Activated CD4-positive, alpha-beta T cell treated with anti-CD3 and anti-CD28 coated beads for 48 hours (primary cell): ENCODE data around the gene UNCX.

Source experiments
- DNase-seq: peaks from one replicate; pipeline ENCODE4 v3.0.0-alpha.2; 2020

The UNCX gene

DNA sequence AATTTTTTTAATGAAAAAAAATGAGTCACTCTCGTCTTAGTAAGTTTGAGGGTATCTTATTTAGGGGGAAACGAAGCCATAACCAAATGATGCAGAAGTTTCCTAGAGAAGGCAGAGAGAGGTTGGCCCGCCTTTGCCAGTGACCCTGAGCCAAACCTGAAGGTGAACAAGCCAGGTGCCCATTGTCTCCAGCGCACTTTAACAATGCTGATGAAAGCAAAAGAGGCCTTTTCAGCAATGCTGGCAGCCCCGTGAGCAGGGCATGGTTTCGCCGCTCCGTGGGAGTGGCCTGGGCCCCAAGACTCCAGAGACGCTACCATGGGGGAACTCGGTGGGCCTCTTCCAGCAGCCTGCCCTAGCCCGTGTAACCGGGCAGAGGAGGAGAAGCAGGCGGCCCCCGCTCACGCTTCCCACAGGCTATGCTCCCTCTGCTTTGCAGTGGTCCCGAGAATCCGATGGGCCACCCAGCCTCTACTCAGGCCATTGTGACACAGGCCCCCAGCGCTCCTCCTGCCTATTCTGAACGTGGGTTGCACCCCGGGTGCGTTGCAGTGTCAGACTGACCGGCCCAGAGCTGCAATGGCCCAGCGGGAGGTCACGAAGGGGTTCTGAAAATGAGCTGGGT is 14.0 kb upstream of the UNCX start:
- DNase-seq = no peak

DNA sequence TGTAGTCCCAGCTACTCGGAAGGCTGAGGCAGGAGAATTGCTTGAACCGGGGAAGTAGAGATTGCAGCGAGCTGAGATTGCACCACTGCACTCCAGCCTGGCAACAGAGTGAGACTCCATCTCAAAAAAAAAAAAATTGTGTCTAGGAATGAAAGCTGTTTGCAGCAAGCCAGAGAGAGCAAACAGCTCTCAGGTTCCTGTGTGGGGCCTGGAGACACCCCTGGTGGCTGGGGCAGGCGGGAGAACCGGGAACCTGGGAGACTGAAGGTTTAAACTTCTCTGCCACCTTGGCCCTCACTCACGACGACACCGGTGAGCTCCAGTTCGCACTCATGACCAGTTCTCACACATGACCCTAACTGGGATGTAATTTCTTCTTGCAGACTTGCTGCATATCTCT is 13.2 kb upstream of the UNCX start:
- no peak for DNase-seq

DNA sequence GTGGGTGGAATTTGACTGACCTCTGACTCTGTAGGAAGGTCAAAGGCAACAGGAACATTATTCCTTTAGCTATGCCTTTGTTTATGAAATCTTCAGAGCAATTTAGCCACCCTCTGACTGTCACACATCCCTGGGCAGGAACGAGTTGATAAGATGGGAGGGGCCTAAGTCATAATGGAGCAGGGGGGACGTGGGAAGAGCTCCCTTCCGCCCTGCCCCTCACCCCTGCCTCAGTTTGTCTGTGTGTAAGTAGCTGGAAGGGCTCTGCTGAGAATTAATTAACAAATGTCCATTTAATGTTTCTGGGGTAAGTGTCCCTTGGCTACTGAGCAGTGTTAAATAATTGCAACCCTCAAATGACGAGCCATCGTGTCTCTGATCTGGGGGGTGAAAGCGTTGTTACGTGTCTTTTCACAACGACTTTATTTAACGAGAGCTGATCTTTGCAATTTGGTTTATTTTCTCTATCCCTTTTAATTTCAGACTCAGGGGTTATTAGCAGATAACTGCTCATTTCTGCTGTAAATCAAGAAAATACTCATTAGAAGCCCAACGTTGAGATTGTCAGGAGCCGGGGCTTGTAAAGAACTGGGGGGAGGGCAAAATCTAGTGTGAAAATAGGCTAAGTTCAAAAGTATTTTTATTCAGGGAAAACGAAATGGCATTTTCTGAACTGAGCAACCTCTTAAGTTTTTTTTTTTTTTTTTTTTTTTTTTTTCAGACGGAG is 12.5 kb upstream of the UNCX start:
- no peak for DNase-seq

DNA sequence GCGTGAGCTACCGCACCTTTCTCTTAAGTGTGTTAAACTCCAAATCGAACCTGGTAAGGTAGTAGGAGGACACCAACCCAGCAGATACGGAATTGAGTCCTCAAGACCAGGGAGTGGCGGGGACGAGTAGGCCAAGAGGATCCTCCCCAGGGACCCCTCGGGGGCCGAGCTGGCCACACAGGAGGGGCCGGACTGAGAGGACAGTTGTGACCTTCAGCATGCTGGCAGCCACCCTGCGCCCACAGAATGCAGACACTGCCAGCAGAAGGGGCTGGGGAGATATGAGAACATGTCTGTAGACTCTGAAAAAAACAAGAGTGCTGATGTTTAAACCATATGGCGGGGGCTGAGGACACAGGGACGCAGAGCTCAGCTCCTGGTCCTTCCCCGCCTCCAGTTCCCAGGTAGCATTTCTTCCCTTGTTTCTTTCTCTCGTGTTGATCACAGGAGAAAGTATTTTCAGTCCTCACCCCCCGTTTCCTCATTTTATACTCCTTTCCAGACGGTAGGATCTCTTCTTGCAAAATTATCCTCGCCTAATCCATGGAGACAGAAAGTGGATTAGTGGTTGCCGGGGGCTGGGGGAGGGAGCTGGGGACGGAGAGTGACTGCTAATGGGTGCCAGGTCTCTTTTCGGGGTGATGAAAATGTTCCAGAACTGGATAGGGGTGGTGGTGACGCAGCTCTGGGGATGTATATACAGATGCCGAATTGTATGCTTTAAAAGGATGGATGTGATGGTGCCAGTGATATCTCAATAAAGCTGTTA is 11.5 kb upstream of the UNCX start:
- no peak for DNase-seq

DNA sequence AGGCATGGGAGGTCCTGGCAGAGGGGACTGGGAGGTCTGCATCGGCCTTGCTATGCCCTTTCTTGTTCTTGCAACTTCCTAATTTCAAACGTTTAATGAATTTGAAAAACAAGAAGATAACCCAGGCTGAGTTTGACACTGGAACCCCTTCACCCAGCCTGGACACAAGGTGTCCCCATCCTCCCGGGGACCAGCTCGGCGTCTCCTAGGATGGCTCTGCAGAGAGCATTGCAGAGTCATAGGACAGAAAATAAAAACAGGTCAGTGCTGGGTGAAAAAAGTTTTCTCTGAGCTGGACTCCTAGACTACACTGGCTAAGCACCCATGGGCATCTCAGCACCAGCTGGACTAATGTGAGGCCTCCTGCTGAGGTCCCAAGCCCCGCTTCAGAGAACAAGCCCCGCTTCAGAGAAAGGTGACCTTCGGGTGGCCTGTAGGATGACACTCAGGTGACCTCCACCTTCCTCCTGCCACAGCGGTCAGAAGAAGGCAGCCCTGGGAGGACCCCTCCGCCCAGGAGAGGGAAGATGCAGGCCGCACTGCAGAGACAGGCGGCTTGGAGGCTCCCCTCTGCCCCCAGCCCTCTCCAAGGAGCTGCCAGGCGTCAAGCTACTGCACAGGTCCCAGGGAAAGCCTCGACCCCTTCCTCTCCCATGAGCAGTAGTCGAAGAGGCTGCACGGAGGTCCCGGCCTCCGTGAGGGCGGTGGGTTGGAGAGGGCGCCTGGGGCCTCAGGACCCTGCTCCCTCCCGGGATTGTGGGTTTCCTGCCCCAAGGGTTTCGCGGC is 9.3 kb upstream of the UNCX start:
- no peak for DNase-seq

DNA sequence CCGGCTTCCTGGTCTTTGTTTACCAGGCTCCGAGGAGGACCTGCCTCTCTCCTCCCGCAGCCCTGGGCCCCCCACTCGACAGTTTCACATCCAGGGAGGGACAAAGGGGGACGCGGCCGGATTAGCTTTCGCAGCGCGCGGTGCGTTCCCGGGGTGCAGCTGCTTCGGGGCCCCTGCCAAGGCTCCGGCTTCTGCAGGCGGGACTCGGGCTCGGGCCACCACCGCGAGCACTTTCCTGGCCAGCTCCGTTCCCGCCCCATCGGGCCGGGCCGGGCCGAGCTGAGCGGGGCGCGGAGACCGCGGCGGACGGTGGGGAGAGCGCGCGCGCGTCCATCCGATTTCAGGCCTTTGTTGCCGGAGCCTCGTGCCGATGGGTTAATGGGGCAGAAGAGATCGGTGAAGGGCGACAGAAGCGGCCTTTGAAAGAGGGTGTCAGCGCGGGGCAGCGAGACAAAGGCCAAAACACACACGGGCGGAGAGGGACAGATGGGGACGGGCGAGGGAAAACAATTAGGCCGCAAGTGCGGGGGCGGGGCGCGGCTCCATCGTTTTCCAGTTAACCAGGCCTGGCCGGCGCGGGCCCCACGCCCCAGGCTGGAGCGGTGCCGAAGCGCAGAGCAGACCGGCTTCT is 8.5 kb upstream of the UNCX start:
- no peak for DNase-seq

DNA sequence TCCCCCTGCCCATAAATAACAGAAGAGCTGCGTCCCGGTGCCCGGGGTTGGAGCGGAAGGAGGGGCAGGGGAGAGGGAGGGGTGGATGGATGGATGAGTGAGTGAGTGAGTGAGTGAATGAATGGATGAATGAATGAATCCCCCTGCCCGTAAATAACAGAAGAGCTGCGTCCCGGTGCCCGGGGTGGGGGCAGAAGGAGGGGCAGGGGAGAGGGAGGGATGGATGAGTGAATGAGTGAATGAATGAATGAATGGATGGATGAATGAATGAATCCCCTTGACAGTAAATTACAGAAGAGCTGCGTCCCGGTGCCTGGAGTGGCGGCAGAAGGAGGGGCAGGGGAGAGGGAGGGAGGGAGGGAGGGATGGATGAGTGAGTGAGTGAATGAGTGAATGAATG is 7.6 kb upstream of the UNCX start:
- no peak for DNase-seq

DNA sequence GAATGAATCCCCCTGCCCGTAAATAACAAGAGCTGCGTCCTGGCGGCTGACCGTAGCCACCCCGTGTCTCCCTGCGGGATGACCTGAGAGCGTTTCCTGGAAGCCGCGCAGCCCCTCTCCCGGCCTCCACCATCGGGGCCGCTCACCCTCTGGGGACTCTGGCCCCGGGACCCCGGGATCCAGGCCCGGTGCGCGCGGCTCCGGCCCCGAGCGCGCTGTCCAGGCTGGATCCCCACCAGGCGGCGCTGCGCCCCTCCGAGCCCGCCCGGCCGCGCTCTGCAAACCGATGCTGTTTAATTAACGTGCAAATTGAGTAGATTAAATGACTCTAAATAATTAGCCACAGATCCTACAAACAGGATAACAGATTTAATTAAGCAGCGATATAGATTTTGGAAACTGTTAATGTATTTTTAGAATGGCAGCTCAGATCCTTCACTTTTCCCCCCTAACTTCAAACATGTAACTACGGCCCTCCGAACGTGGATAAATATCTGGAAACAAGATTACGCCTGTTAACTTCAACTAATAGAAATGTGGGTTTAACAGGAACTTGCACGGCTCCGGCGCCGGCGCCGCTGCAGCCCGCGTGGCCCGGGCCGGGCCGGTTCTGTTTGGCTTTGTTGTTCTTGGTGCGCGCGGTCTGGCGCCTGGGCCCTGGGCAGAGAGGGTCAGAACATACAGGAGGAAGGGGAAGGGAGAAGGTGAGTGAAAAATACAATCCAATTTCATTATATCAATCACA is 7.1 kb upstream of the UNCX start:
- peak; percentile 63 for DNase-seq

DNA sequence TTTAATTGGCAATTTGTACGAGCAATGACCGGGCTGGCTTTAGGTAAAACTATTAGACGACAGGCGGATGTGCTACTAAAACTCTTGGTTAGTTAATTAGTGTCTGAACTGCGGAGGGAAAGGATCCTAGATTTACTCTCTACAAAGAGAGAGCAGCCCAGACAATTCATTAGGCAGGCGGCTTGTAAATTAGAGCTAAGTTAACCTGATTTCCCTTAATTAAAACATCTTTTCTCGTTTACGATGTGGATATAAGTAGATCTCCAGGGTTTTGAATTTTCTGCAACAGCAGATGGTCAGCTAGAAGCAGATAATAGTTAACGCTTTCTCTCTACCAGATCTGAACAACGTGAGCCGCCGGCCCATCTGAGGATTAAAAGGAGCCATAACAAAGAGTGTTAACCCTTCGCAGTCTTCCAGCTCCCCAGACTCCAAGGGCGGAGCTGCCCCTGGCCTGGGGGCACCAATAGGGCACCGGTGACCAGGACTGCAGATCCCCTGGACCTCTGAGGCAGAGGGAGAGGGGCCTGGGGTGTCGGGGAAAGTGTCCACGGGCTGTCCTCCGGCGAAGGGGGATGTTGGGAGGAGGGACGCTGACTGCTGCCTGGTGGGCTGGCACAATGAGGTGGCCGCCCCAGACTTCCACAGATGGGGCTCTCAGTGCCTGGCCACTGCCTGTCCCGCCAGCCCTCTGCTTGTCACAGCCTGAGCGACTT is 6.3 kb upstream of the UNCX start:
- DNase-seq = no peak

DNA sequence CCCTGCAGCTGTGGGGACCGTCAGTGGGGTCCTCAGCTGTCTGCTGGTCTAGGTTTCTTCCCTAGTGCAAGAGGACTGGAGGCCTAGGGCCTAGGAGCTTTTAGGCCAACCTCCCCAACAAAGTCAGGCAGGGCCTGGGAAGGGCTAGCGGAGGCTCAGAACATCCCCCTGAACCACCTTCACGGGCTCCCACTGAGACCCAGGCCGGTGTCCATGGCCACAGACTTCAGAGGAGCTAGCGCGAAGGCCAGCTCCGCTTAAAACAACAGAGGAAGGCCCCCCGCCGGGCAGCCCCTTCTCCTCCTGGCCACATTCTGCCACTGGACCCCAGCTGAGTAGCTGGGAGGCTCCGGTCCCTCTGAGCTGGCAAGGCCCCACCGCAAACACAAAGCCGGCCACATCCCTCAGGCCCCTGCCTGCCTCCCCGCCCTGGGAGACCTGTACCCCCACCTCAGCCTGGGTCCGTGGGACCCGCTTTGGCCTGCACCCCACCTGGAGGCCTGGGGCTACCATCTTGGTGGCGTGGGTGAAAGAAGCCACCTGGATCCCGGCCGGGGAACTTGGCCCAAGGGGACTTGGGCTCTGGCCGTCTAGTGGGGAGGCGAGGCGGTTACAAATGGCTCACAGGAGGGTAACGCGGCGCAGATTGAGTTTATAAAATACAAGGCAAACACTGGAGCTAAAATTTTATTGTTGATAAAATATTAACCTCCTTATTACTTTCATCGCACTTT is 5.4 kb upstream of the UNCX start:
- no peak for DNase-seq

DNA sequence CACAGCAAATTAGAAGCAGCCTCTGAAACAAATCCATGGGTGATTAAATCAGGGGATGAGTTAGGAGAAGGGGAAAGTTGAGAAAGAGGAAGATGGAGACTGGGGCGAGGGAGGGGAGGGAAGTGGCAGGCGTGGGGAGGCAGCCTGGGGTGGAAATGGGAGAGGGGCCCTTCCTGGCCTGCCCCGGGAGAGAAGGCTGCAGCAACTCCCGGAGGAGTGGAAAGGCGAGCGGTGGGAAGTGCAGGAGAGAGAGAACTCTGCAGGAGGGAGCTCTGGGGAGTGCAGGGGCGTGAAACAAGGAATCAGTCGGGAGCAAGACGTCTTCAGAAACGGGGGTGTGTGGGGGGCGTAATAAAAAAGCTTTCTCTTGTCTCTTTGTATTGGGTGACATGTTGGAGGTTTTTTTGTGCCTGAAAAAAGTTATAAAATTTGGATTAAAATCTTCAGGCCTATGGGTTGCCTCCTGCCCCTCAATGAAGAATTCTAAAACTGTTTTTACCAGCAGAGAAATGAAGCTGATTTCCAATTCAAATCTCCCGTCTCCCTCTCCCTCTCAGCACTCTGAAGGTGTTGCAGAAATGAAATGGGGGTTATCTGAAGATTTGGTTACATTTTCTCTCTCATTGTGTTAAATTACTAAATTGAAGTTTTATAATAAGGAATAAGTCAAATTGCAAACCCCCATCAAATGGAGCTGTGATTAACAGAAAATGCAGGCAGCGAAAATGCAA is 4.7 kb upstream of the UNCX start:
- no peak for DNase-seq

DNA sequence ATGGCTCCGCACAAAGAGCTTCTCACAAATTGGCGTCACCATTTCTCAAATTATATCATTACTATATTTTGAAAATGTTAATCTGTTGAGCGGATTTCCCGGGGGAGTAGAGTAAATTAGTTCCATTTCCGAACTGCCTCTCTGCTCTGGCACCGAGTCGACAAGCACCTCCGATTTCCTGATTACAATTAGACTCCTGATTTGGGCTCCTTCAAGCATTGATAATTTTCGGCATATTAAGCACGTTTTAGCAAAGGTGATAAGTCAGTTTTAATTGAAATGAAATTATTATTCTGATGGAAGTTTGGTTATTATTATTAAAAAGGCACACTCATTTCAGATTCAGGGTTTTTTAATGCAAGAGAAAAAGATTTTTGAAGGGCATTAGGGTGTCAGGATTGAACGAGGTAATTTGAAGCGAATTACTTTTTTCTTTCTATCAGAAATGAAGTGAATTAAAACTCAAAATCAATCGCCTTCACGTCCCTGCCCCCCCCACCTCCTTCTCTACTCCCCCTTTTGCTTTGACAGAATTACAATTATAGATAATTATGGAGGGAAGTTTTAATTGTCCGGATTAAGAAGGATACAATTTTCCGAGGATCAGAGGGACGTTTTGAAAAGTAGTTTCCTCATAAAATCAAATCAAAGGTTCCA is 4.0 kb upstream of the UNCX start:
- DNase-seq = no peak

DNA sequence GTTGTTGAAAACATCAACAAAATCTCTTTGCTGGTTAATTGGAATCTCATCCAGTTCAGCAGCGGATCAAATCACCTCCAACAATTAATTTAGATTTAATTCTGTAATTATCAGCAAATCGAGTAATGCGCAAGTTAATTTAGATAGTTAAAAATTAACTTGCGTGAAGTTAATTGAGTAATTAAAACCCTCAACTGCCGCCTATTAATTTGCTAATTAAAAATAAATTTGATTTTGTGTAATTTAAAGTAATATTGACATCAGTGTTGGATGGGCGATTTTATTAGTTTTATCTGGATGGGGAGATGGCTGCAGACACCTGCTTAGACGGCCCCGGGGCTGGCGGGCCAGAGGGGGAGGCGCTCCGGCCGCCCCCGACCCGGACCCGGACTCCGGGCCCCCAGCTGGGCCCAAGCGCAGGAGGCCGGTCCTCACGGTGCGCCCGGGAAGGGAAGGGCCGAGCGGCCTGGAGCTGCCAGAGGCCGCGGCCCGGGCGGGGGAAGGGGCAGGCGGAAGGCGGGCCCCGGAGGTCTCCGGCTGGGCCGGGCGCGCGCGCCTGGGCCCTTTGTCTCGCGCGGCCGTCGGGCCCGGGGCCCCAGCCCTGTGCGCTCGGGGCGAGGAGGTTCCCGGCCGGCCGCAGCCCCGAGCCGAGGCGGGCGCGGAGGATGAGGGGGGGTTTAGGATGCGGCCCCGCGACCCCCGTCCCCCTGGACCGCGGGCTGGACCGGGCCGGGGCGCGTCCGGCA is 3.3 kb upstream of the UNCX start:
- DNase-seq = no peak

DNA sequence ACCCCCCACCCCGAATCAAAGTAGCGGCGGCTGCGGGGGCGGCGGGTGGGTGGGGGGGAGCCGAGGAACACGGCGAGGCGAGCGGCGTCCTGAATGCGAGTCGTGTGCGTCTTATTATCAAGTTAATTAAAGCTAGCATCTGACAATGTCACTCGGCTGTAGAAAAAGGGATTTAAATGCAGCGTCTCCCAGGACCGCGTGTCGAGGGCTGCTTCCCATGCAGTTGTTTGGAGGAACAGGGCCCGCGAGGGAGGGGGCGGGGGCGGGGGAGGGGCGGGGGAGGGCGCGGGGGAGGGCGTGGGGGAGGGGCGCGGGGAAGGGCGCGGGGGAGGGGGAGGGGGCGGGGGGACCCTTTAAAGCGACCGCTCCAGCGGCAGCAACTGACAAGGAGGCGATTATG is 2.7 kb upstream of the UNCX start:
- no peak for DNase-seq

DNA sequence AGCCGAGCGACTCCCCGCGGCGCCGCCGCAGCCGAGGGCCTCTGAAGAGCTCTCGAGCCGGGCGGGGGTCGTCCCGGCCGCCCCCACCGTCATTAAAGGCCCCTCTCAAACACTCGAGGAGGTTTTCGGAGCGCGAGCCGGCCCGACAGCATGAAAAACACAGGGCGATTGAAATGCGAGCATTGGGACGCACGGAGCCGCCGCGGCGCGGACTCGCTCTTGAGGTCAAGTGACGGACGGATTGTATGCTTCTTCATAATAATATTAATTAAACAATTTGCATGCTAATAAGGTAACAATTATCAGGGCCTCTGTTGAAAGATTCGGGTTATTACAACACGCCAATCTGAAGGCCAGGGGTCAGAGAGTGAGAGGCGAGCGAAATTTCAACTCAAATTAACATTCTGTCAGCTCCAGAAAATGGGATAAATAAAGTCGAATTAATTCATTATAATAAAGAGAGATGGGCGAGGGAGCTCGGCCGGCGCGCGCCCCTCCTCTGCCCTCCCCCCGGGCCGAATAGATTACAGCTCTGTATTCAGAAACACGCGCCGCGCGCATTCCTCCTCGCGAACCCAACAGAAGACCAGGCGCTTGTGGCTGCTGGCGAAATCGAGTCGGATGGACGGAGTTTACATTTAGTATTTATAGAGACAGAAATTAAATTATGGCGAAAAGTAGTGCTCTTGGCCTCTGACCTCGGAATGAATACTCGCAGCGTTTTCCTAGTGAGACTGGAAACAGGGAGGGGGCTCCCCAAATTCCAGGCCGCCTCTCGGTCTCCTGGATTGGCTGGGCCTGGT is 2.1 kb upstream of the UNCX start:
- DNase-seq = no peak

DNA sequence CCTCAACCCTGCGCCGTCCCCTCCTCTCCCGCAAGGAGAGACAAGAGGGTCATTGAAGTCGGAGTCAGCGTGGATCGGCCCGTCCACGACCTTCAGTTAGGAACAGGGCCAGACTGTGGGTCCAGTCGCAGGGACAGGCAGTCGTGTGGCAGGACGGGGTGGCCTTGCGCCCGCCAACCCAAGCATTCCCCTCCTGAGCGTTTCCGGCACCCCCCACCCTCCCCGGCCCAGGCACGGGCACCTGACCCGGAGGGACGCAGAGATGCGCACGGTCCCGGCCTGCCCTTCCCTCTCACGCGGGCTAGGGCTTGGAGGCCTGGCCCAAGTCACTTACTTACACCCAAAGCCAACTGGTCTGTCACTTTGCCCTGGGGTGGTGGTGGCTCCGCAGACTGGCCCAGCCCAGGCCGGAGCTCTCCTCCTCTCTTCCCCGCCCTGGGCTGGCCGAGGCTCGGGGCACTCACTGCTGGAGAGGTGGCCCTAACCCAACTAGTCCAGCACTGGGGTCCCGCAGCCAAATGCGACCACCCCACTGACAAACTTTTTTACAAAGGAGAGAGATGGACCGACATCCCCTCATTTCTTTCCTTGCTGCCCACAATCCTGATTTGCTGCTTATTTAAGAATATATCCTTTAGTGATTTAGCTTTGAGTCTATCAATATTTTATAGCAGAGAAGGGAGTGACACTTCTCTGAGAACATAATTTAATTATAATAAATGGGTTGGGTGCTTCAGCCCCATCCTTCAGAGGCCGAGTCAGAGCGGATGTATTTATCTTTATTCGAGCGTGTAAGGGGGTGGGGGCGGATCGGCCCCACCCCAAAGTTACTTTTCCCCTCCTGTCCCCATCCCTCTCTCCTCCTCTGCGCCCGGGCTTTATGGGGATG is 1.2 kb upstream of the UNCX start:
- DNase-seq = no peak

DNA sequence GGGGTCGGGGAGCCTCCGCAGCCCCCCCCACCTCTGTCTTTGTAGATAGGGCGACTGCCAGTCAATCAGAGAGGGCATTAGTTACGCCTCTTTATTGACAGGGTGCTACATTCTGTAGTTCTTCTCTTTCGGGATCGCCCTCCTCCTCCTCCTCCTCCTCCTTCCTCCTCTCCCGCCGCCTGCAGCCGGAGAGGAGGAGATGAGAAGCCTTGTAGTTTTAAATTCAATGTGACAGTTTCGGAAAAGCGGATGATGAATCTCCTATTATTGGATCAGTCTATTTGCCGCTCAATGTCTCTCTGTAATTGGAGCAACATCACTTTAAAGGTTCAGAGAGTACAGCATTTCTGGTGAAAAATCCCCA is 587 bp upstream of the UNCX start:
- DNase-seq = no peak
